ENCODE data around the gene ATP2A2. TPM values are rescaled to one million over a fixed set of nuclear protein-coding genes. Genes with fewer than 3 reads are reported as not detected.

ATP2A2 gene
- total and polyA plus RNA-seq, 2 of the 4 experiments (the other 2 are of a cell fraction) = 166 to 225 TPM

DNA sequence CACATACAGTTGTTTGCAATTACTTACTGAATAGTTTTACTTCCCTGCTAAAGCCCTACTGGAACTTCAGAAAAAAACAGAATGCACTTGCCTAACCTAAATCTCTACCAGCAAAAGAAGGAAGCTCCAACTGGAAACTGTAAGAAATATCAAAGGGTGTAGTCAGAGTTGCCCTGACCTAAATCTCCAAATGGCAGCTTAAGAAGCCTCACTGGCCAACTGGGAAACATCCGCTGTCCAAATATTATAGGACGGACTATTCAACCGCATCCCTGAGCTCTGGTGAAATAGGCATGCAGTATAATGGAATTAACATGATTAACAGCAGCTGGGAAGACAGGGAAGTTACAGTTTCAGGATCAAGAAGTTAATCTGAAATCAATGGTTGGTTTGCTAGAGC lies 98.2 kb downstream of the ATP2A2 start:
- DNase-seq (no peak), ATAC-seq (ENCODE audit: low read depth) (no peak)
- no peak overlapping the region for H3K4me2 ChIP-seq (ENCODE audit: low read depth, low read length)
- H2AK5ac ChIP-seq (ENCODE audit: low read depth, low read length) = no peak overlapping the region
- no peak overlapping the region for H4K5ac ChIP-seq (ENCODE audit: low read depth, low read length)
- no peak overlapping the region for H3K14ac ChIP-seq (replicated peaks; ENCODE audit: low read depth, low read length)
- H2BK15ac ChIP-seq (ENCODE audit: low read depth, low read length) = no peak overlapping the region
- no peaks in the 10 kb centered on the region for H3K27me3 ChIP-seq (ENCODE audit: control insufficient read depth, insufficient read depth, low read length)
- intact Hi-C loops (cut with micrococcal nuclease) (no loop called here), dilution Hi-C loops (cut with HindIII; ENCODE audit: low sequenced_read_pairs, unreplicated experiment) (no loop called here), in situ Hi-C loops (cut with MboI; ENCODE audit: low sequenced_read_pairs) (no loop called here)
- no peak overlapping the region for H2BK5ac ChIP-seq (ENCODE audit: low read depth, low read length, poor library complexity, severe bottlenecking)
- no peak overlapping the region for H4K8ac ChIP-seq (ENCODE audit: low read depth in 2 of 2, low read length in 2 of 2)
- CTCF ChIA-PET = interaction anchor here (1.2 kb wide), 2 partner anchors 15 to 52 kb away, joined by 4 to 5 read pairs; no protein-coding TSS in a partner anchor
- H2AK9ac ChIP-seq (replicated peaks; ENCODE audit: low read depth, low read length, poor library complexity) = no peak overlapping the region
- no peak overlapping the region for H2BK20ac ChIP-seq (ENCODE audit: low read depth, low read length)
- peaks cover 54% of the 10 kb centered on the region for H3K36me3 ChIP-seq (ENCODE audit: control insufficient read depth, insufficient read depth, low read length)
- no peak overlapping the region for H3K9ac ChIP-seq (ENCODE audit: low read depth, low read length)
- no peak overlapping the region for H2BK120ac ChIP-seq (ENCODE audit: low read depth, low read length)
- peaks cover 19 to 33% of the 10 kb centered on the region in 2 experiments for H3K79me1 ChIP-seq (ENCODE audit: low read depth in 1 of 2, low read length in 2 of 2)
- no peaks in the 10 kb centered on the region; the same call in 1 of the 2 replicates for H4K20me1 ChIP-seq (ENCODE audit: insufficient read depth, low read length)
- H3K9me1 ChIP-seq (ENCODE audit: insufficient read depth, low read length) = no peaks in the 10 kb centered on the region; the same call in 1 of the 2 replicates
- H3K4me3 ChIP-seq (ENCODE audit: insufficient read depth, low read depth, low read length) = no peak overlapping the region
- H2AFZ ChIP-seq (replicated peaks; ENCODE audit: low read length, poor library complexity) = no peak overlapping the region
- H3K56ac ChIP-seq (ENCODE audit: extremely low read depth, insufficient read depth, low read length) = no peak overlapping the region
- WGBS, 2 experiments (ENCODE audit: extremely low coverage in 2 of 2, insufficient read length in 1 of 2) = no CpG with 5 or more reads among the region's 3 CpGs
- H4K91ac ChIP-seq (ENCODE audit: insufficient read depth, low read depth, low read length) = no peak overlapping the region
- no peak overlapping the region for H3K27ac ChIP-seq (ENCODE audit: insufficient read depth, low read length)
- no peaks in the 10 kb centered on the region for H3K4me1 ChIP-seq (ENCODE audit: control insufficient read depth, insufficient read depth, low read length)
- H3K23ac ChIP-seq (ENCODE audit: low read depth, low read length) = no peak overlapping the region
- no peaks in the 10 kb centered on the region for H3K9me3 ChIP-seq (ENCODE audit: control insufficient read depth, insufficient read depth, low read length)
- no peak for TF ChIP-seq USF2 (IDR thresholded peaks at IDR 0.05; ENCODE audit: low read depth, low read length)
- no peak for TF ChIP-seq MAFK (IDR thresholded peaks at IDR 0.05; ENCODE audit: low read depth, low read length)
- TF ChIP-seq ELK1 (IDR thresholded peaks at IDR 0.05; ENCODE audit: borderline replicate concordance, low read depth, low read length) = no peak
- TF ChIP-seq RFX5 (IDR thresholded peaks at IDR 0.05; ENCODE audit: low read depth, low read length) = no peak
- TF ChIP-seq CHD1 (IDR thresholded peaks at IDR 0.05; ENCODE audit: low read depth, low read length) = no peak
- no peak for TF ChIP-seq MXI1 (IDR thresholded peaks at IDR 0.05; ENCODE audit: borderline replicate concordance, low read depth, low read length)
- no peak for TF ChIP-seq MAZ (IDR thresholded peaks at IDR 0.05; ENCODE audit: borderline replicate concordance, low read depth, low read length)
- TF ChIP-seq BHLHE40 (IDR thresholded peaks at IDR 0.05; ENCODE audit: low read depth, low read length) = no peak
- TF ChIP-seq SMC3 (IDR thresholded peaks at IDR 0.05; ENCODE audit: low read depth, low read length) = no peak
- TF ChIP-seq RCOR1 (IDR thresholded peaks at IDR 0.05; ENCODE audit: insufficient replicate concordance, low read length) = no peak
- no peak for TF ChIP-seq FOS (IDR thresholded peaks at IDR 0.05; ENCODE audit: low read depth, low read length)
- no peak for TF ChIP-seq POLR2A (IDR thresholded peaks at IDR 0.05; ENCODE audit: low read depth, low read length)
- no peak for TF ChIP-seq RAD21 (IDR thresholded peaks at IDR 0.05; ENCODE audit: low read length)
- no peak overlapping the region for H3K18ac ChIP-seq (ENCODE audit: low read depth, low read length)
- no peak overlapping the region for H3K4ac ChIP-seq (ENCODE audit: low read depth, low read length)
- POLR2A ChIA-PET (ENCODE audit: unreplicated experiment) = interaction anchor here (0.7 kb wide), 1 partner anchor 980 kb away, joined by 5 read pairs; no protein-coding TSS in a partner anchor
- BruUV-seq (replicated peaks) = TSS peak; percentile 21
